Panc1 (cell line): Measurements from ENCODE around the gene PIGL. TPM values are rescaled to one million over a fixed set of nuclear protein-coding genes. Genes with fewer than 3 reads are reported as not detected.

Experiments used
- ATAC-seq: fragments of 200-7000 bp; cut with Tn5 transposase; 2 replicates; pipeline ENCODE4 v1.9.1; 2020; ENCODE audit warnings: mild to moderate bottlenecking, moderate library complexity
- BruUV-seq: library from RNA; stranded (reverse); fragments of 400-500 nt; replicated peaks from 2 replicates; lab custom pipeline; 2021; lab: Mats Ljungman, UMichigan
- CTCF ChIA-PET: fragments of 300-600 bp; sonication (Branson Sonifier 250); formaldehyde crosslinking; loops from one replicate; lab custom pipeline; 2022; ENCODE audit warnings: antibody characterized with exemption; lab: Charles Lee
- POLR2A ChIA-PET: fragments of 300-600 bp; sonication (Branson Sonifier 250); formaldehyde crosslinking; loops from one replicate; lab custom pipeline; 2022; ENCODE audit warnings: antibody characterized with exemption; lab: Charles Lee
- DNase-seq: peaks from one replicate; pipeline ENCODE4 v3.0.0-alpha.2; 2010; ENCODE audit warnings: low read depth, low spot score
- H3K27ac ChIP-seq: 2 replicates; pipeline ENCODE4 v1.5.1; 2011; ENCODE audit warnings: mild to moderate bottlenecking, low read length, inconsistent platforms
- H3K27me3 ChIP-seq: fragments of 200-500 bp; sonication (Bioruptor generic); 2 replicates; pipeline ENCODE4 v1.6.0; 2014; ENCODE audit warnings: low read length, inconsistent platforms; ENCODE audit not compliant: control insufficient read depth, insufficient read depth
- H3K36me3 ChIP-seq: fragments of 200-500 bp; sonication (Bioruptor generic); 2 replicates; pipeline ENCODE4 v1.5.1; 2014; ENCODE audit warnings: inconsistent platforms, mild to moderate bottlenecking, low read length, moderate library complexity; ENCODE audit not compliant: control insufficient read depth, insufficient read depth
- H3K4me1 ChIP-seq: 2 replicates; pipeline ENCODE4 v1.5.1; 2011; ENCODE audit warnings: inconsistent platforms, mild to moderate bottlenecking, low read length, moderate library complexity; ENCODE audit not compliant: control insufficient read depth, insufficient read depth
- H3K4me3 ChIP-seq, 2 experiments: 2 replicates each; pipeline ENCODE4 v1.5.1; 2011 to 2012; ENCODE audit warnings: low read depth in 2 of 2, low read length in 2 of 2, mild to moderate bottlenecking in 2 of 2, inconsistent platforms in 1 of 2, moderate library complexity in 1 of 2
- H3K9me3 ChIP-seq: fragments of 200-500 bp; sonication (Bioruptor generic); 2 replicates; pipeline ENCODE4 v1.5.1; 2014; ENCODE audit warnings: low read depth, mild to moderate bottlenecking, inconsistent platforms, low read length, moderate library complexity; ENCODE audit not compliant: control insufficient read depth, insufficient read depth
- CTCF ChIP-seq: fragments of 450-650 bp; IDR thresholded peaks from 2 replicates; pipeline ENCODE4 v1.5.1; 2017; ENCODE audit warnings: mild to moderate bottlenecking
- POLR2AphosphoS5 ChIP-seq: IDR thresholded peaks from 2 replicates; pipeline ENCODE4 v1.6.1; 2012; ENCODE audit warnings: mild to moderate bottlenecking, low read depth, low read length, moderate library complexity
- REST ChIP-seq, 2 experiments: IDR thresholded peaks; 2 replicates each; pipeline ENCODE4 v1.6.1; 2011 to 2012; ENCODE audit warnings: low read depth in 2 of 2, control low read depth in 1 of 2, low read length in 1 of 2, mild to moderate bottlenecking in 1 of 2, moderate library complexity in 1 of 2; ENCODE audit not compliant: insufficient read depth in 1 of 2
- SIN3A ChIP-seq: IDR thresholded peaks from 2 replicates; pipeline ENCODE4 v1.6.1; 2012; ENCODE audit warnings: low read depth, mild to moderate bottlenecking, low read length, moderate library complexity, borderline replicate concordance; ENCODE audit not compliant: insufficient read depth
- TCF7L2 ChIP-seq: IDR thresholded peaks from 2 replicates; pipeline ENCODE4 v1.6.1; 2011; ENCODE audit warnings: mild to moderate bottlenecking, low read depth, low read length, inconsistent platforms
- in situ Hi-C: cut with HindIII; loops from 2 replicates; pipeline ENCODE4 v1.10.0; 2016; ENCODE audit warnings: low sequenced_read_pairs, low pct_unique_long_range_greater_than_20kb
- intact Hi-C: fragments of 100-400 bp; cut with micrococcal nuclease; formaldehyde crosslinking; loops from one replicate; pipeline ENCODE4 v1.10.0; 2022; ENCODE audit not compliant: unreplicated experiment
- total RNA-seq: library from RNA; stranded (reverse); gene quantifications from one replicate; pipeline ENCODE4 v1.2.1, GENCODE V29; 2021; ENCODE audit not compliant: unreplicated experiment

PIGL gene
- total RNA-seq, 1 experiment from 2014 or later, result 14.8 TPM

GRCh38 chr17:16241906-16242399 lies 24.9 kb downstream of the PIGL start:
- DNase-seq (no peak), ATAC-seq (no peak)
- no peaks in the 10 kb centered on the region for H3K9me3 ChIP-seq
- H3K36me3 ChIP-seq, result no peaks in the 10 kb centered on the region
- no peaks in the 10 kb centered on the region for H3K27me3 ChIP-seq
- intact Hi-C loops, result no loop called here
- H3K4me3 ChIP-seq, result no peak overlapping the region
- ChIA-PET POLR2A (no interaction called here), CTCF (interaction anchor here (0.6 kb wide), 1 partner anchor 95 kb away, joined by 8 read pairs; no protein-coding TSS in a partner anchor)
- H3K4me1 ChIP-seq, result no peaks in the 10 kb centered on the region
- in situ Hi-C loops, result no loop called here
- H3K27ac ChIP-seq, result no peak overlapping the region
- TSS peak; percentile 55 for BruUV-seq
- TF ChIP-seq POLR2AphosphoS5, result no peak
- TF ChIP-seq SIN3A, result no peak
- no peak for TF ChIP-seq TCF7L2
- no peak for TF ChIP-seq REST (IDR thresholded peaks at IDR 0.05; ENCODE audit: insufficient read depth in 1 of 2, low read depth in 2 of 2, low read length in 1 of 2)
- TF ChIP-seq CTCF, result no peak

GRCh38 chr17:16243385-16243784 lies 26.4 kb downstream of the PIGL start:
- in situ Hi-C loops (no loop called here), intact Hi-C loops (no loop called here)
- DNase-seq (no peak), ATAC-seq (no peak)
- TF ChIP-seq SIN3A, result no peak
- no peak for TF ChIP-seq REST (IDR thresholded peaks at IDR 0.05; ENCODE audit: insufficient read depth in 1 of 2, low read depth in 2 of 2, low read length in 1 of 2)
- TF ChIP-seq POLR2AphosphoS5, result no peak
- no peak for TF ChIP-seq TCF7L2
- no peak for TF ChIP-seq CTCF
- ChIA-PET POLR2A (no interaction called here), CTCF (no interaction called here)
- H3K9me3 ChIP-seq, result no peaks in the 10 kb centered on the region
- no peak overlapping the region for H3K27ac ChIP-seq
- BruUV-seq, result no TSS peak
- no peaks in the 10 kb centered on the region for H3K27me3 ChIP-seq
- no peaks in the 10 kb centered on the region for H3K36me3 ChIP-seq
- H3K4me1 ChIP-seq, result no peaks in the 10 kb centered on the region
- H3K4me3 ChIP-seq, result no peak overlapping the region
